Peyer's patch (tissue), 4 donors: ENCODE data around the gene IBTK. TPM values are rescaled to one million over a fixed set of nuclear protein-coding genes. Genes with fewer than 3 reads are reported as not detected.
"Not testable (repeated sequence)": the region's sequence is repeated elsewhere in the genome, so short reads cannot be mapped to it uniquely, and the experiment has no call there.

ENCODE experiments used
- DNase-seq, 3 donors: peaks; one replicate each; pipeline ENCODE4 v3.0.0-alpha.2; 2017 to 2019
- H3K27ac ChIP-seq, 4 donors: fragments of 200-600 bp; sonication (generic); one replicate each; pipeline ENCODE4 v1.5.1; 2016 to 2019
- H3K27me3 ChIP-seq, 2 donors: fragments of 200-600 bp; sonication (generic); one replicate each; pipeline ENCODE4 v1.5.1; 2019
- H3K36me3 ChIP-seq, 3 donors: fragments of 200-600 bp; sonication (generic); one replicate each; pipeline ENCODE4 v1.5.1; 2016 to 2019
- H3K4me1 ChIP-seq, 4 donors: fragments of 200-600 bp; sonication (generic); one replicate each; pipeline ENCODE4 v1.5.1; 2016 to 2019
- H3K4me3 ChIP-seq, 4 donors: fragments of 200-600 bp; sonication (generic); 1 replicate in 3 of 4; 2 replicates in 1 of 4; pipeline ENCODE4 v1.5.1; 2016 to 2019; ENCODE audit warnings: mild to moderate bottlenecking in 1 of 4
- H3K9me3 ChIP-seq, 4 donors: fragments of 200-600 bp; sonication (generic); one replicate each; pipeline ENCODE4 v1.5.1; 2016 to 2019; ENCODE audit warnings: mild to moderate bottlenecking in 1 of 4
- CTCF ChIP-seq, 6 experiments: fragments of 450-650 bp in 4 of 6; fragments of 200-600 bp in 2 of 6; sonication (generic) in 1 of 6; IDR thresholded peaks; one replicate each; pipeline ENCODE4 v1.5.1; 2017 to 2019; ENCODE audit warnings: antibody characterized with exemption in 6 of 6, mild to moderate bottlenecking in 3 of 6, moderate library complexity in 1 of 6
- POLR2A ChIP-seq, 2 donors: fragments of 450-650 bp; IDR thresholded peaks; one replicate each; pipeline ENCODE4 v1.5.1; 2017; ENCODE audit warnings: antibody characterized with exemption in 2 of 2, mild to moderate bottlenecking in 2 of 2, moderate library complexity in 2 of 2
- total RNA-seq, 4 donors: library from RNA; depleted of rRNA; stranded (reverse); fragments of >200 nt; gene quantifications; one replicate each; pipeline ENCODE4 v1.1.0, GENCODE V29; 2016

The IBTK gene
- total RNA-seq, 4 donors from 2014 or later, result 30.3 to 45.2 (median 35.9) TPM

GRCh38 chr6:82263916-82264315, 16.4 kb upstream of the IBTK start:
- TF ChIP-seq POLR2A (IDR thresholded peaks at IDR 0.05), result no peak
- TF ChIP-seq CTCF (IDR thresholded peaks at IDR 0.05), result no peak
- H3K27ac ChIP-seq, result no peak overlapping the region
- H3K4me3 ChIP-seq, result no peak overlapping the region
- H3K36me3 ChIP-seq, result no peaks in the 10 kb centered on the region
- H3K27me3 ChIP-seq, result no peaks in the 10 kb centered on the region
- no peaks in the 10 kb centered on the region for H3K9me3 ChIP-seq
- no peak for DNase-seq
- no peaks in the 10 kb centered on the region for H3K4me1 ChIP-seq

GRCh38 chr6:82260997-82261732, 13.6 kb upstream of the IBTK start:
- no peak for DNase-seq
- no peak overlapping the region for H3K4me3 ChIP-seq
- no peaks in the 10 kb centered on the region for H3K9me3 ChIP-seq
- no peaks in the 10 kb centered on the region for H3K4me1 ChIP-seq
- no peak overlapping the region for H3K27ac ChIP-seq
- TF ChIP-seq CTCF (IDR thresholded peaks at IDR 0.05) (no peak), POLR2A (IDR thresholded peaks at IDR 0.05) (no peak)
- no peaks in the 10 kb centered on the region for H3K27me3 ChIP-seq
- no peaks in the 10 kb centered on the region for H3K36me3 ChIP-seq

GRCh38 chr6:82259389-82259788, 11.8 kb upstream of the IBTK start:
- H3K27ac ChIP-seq, result no peak overlapping the region
- no peaks in the 10 kb centered on the region for H3K4me1 ChIP-seq

GRCh38 chr6:82257088-82257774, 9.7 kb upstream of the IBTK start:
- H3K9me3 ChIP-seq, result no peaks in the 10 kb centered on the region
- no peaks in the 10 kb centered on the region for H3K27me3 ChIP-seq
- TF ChIP-seq POLR2A (IDR thresholded peaks at IDR 0.05) (no peak), CTCF (IDR thresholded peaks at IDR 0.05) (no peak)
- H3K36me3 ChIP-seq, result no peaks in the 10 kb centered on the region
- H3K4me1 ChIP-seq, result no peaks in the 10 kb centered on the region
- no peak for DNase-seq
- no peak overlapping the region for H3K4me3 ChIP-seq
- no peak overlapping the region for H3K27ac ChIP-seq

More at GRCh38 chr6:82259389-82259788, 11.8 kb upstream of the IBTK start:
- Histone ChIP-seq H3K36me3 (no peaks in the 10 kb centered on the region), H3K9me3 (no peaks in the 10 kb centered on the region), H3K27me3 (no peaks in the 10 kb centered on the region), H3K4me3 (no peak overlapping the region)
- no peak for TF ChIP-seq CTCF (IDR thresholded peaks at IDR 0.05)
- TF ChIP-seq POLR2A (IDR thresholded peaks at IDR 0.05), result no peak
- no peak for DNase-seq

GRCh38 chr6:82254722-82255121, 7.2 kb upstream of the IBTK start:
- not testable (repeated sequence) for H3K36me3 ChIP-seq, H3K9me3 ChIP-seq, H3K4me1 ChIP-seq, DNase-seq, H3K27me3 ChIP-seq, H3K4me3 ChIP-seq, H3K27ac ChIP-seq

- TF ChIP-seq CTCF (IDR thresholded peaks at IDR 0.05), result peak in 5 of 6 experiments; percentile 9 to 46 (median 42)
- TF ChIP-seq POLR2A (IDR thresholded peaks at IDR 0.05), result no peak
- DNase-seq, result no peak
- no peaks in the 10 kb centered on the region for H3K9me3 ChIP-seq
- H3K27ac ChIP-seq, result no peak overlapping the region
- H3K4me1 ChIP-seq, result peaks cover 0 to 8% (median 2%) of the 10 kb centered on the region in 4 donors
- H3K4me3 ChIP-seq, result no peak overlapping the region
- H3K36me3 ChIP-seq, result no peaks in the 10 kb centered on the region
- H3K27me3 ChIP-seq, result no peaks in the 10 kb centered on the region
Measured at GRCh38 chr6:82251942-82252341, 4.4 kb upstream of the IBTK start.
